Measurements from ENCODE around the gene ANKMY1. TPM values are rescaled to one million over a fixed set of nuclear protein-coding genes. Genes with fewer than 3 reads are reported as not detected.

The ANKMY1 gene
- total RNA-seq, 4 donors from 2014 or later = 13.3 to 40.8 (median 22.0) TPM

DNA sequence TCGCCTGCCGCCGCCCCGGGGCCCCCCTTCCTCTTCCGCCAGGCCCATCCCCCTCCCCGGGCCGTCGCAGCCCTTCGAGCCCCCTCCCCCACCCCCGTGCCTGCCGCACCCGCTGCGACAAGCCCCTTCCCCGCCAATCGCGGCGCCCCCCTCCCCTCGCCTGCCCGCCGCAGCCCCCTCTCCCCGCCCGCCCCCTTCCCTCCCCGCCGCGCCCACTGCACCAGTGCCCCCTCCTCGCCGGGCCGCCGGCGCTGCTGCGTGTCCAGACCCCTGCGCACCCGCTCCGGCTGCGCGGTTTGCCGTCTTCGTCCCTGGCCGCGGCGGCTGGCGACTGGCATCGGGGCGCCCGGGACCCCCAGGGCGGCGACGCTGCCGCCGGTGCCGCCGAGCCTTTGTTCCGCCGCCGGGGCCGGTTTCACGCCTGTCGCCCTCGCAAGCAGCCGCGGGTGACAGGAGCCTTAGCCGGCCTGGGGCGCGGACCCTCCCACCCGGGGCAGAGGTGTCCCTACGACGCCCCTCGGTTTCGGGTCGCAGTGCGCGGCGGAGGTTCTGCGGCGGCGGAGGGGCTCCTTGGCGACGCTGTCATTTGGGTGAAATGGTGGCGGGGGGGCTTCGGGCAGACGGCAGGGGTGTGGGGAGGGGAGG, 104.2 kb downstream of the ANKMY1 start:
- H3K27me3 ChIP-seq = no peaks in the 10 kb centered on the region
- peaks cover 0 to 31% of the 10 kb centered on the region in 2 donors for H3K4me1 ChIP-seq
- intact Hi-C loops (cut with DNase I; ENCODE audit: low total_unique reads) = no loop called here
- H3K36me3 ChIP-seq = no peaks in the 10 kb centered on the region
- peak overlapping the region in 1 of 2 donors; percentile 74 for H3K4me3 ChIP-seq
- H3K9me3 ChIP-seq = no peaks in the 10 kb centered on the region
- DNase-seq = no peak
- TF ChIP-seq, protein P1, sequence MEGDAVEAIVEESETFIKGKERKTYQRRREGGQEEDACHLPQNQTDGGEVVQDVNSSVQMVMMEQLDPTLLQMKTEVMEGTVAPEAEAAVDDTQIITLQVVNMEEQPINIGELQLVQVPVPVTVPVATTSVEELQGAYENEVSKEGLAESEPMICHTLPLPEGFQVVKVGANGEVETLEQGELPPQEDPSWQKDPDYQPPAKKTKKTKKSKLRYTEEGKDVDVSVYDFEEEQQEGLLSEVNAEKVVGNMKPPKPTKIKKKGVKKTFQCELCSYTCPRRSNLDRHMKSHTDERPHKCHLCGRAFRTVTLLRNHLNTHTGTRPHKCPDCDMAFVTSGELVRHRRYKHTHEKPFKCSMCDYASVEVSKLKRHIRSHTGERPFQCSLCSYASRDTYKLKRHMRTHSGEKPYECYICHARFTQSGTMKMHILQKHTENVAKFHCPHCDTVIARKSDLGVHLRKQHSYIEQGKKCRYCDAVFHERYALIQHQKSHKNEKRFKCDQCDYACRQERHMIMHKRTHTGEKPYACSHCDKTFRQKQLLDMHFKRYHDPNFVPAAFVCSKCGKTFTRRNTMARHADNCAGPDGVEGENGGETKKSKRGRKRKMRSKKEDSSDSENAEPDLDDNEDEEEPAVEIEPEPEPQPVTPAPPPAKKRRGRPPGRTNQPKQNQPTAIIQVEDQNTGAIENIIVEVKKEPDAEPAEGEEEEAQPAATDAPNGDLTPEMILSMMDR (IDR thresholded peaks at IDR 0.05) = no peak
- no peak for TF ChIP-seq POLR2A (IDR thresholded peaks at IDR 0.05)
- peak overlapping the region in 1 of 2 donors; percentile 35 for H3K27ac ChIP-seq

- Histone ChIP-seq H3K36me3 (no peaks in the 10 kb centered on the region), H3K27ac (peak overlapping the region in 1 of 2 donors; percentile 60), H3K4me1 (peaks cover 0 to 31% of the 10 kb centered on the region in 2 donors), H3K9me3 (no peaks in the 10 kb centered on the region), H3K4me3 (peak overlapping the region; percentile 40 to 74), H3K27me3 (no peaks in the 10 kb centered on the region)
- intact Hi-C loops (cut with DNase I; ENCODE audit: low total_unique reads) = no loop called here
- TF ChIP-seq, protein P1 (IDR thresholded peaks at IDR 0.05) = no peak
- TF ChIP-seq POLR2A (IDR thresholded peaks at IDR 0.05) = peak in 1 of 2 donors; percentile 73
- DNase-seq = peak; percentile 61 to 77
Observed at GRCh38 chr2:240452462-240453256, 105.1 kb downstream of the ANKMY1 start.

- intact Hi-C loops (cut with DNase I; ENCODE audit: low total_unique reads) = no loop called here
- no peaks in the 10 kb centered on the region for H3K9me3 ChIP-seq
- H3K27me3 ChIP-seq = no peaks in the 10 kb centered on the region
- H3K27ac ChIP-seq = peak overlapping the region in 1 of 2 donors; percentile 52
- peak overlapping the region; percentile 33 to 74 for H3K4me3 ChIP-seq
- no peaks in the 10 kb centered on the region for H3K36me3 ChIP-seq
- DNase-seq = no peak
- TF ChIP-seq, protein P1 (IDR thresholded peaks at IDR 0.05) = no peak
- TF ChIP-seq POLR2A (IDR thresholded peaks at IDR 0.05) = no peak
- H3K4me1 ChIP-seq = peaks cover 0 to 31% of the 10 kb centered on the region in 2 donors
Observed at GRCh38 chr2:240451791-240452461, 105.9 kb downstream of the ANKMY1 start.

GRCh38 chr2:240451108-240451611, 106.6 kb downstream of the ANKMY1 start:
- TF ChIP-seq, protein P1 (IDR thresholded peaks at IDR 0.05) = no peak
- TF ChIP-seq POLR2A (IDR thresholded peaks at IDR 0.05) = no peak
- H3K9me3 ChIP-seq = no peaks in the 10 kb centered on the region
- no peak for DNase-seq
- no peak overlapping the region for H3K4me3 ChIP-seq
- no peaks in the 10 kb centered on the region for H3K27me3 ChIP-seq
- H3K4me1 ChIP-seq = peaks cover 0 to 30% of the 10 kb centered on the region in 2 donors
- H3K27ac ChIP-seq = no peak overlapping the region
- intact Hi-C loops (cut with DNase I; ENCODE audit: low total_unique reads) = no loop called here
- H3K36me3 ChIP-seq = no peaks in the 10 kb centered on the region
